ENCODE measurements around the gene DUSP3. TPM values are rescaled to one million over a fixed set of nuclear protein-coding genes. Genes with fewer than 3 reads are reported as not detected.

DUSP3 gene
- total and polyA plus RNA-seq, 7 donors: 90.1 to 253 (median 208) TPM

DNA sequence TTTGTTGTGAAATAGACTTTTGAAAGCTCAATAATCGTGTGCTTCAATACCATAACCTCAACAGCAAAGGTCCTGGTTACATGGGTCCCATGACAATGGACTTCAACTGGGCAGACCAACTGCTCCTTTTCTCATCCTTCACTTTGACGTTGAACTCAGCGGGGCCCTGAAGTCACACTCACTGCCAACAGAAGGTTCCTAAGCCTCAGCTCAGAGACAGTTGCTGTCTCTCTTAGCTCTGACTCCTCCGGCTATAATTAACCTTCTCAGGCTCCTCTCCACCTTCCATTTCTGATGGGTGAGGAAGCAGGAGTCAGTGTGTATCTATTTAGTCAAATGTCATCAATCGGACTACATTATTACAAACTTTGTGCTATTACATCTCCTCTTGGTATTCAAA, 30.3 kb upstream of the DUSP3 start:
- Histone ChIP-seq H3K36me3 (ENCODE audit: insufficient read depth in 1 of 2, low read depth in 1 of 2) (peaks cover 0 to 26% of the 10 kb centered on the region in 2 donors), H3K4me1 (no peaks in the 10 kb centered on the region), H3K27me3 (ENCODE audit: insufficient read depth in 3 of 3, low read length in 2 of 3) (no peaks in the 10 kb centered on the region), H3K27ac (no peak overlapping the region), H3K9me3 (no peaks in the 10 kb centered on the region), H3K4me3 (no peak overlapping the region)
- ATAC-seq (no peak), DNase-seq (no peak)
- intact Hi-C loops (cut with DNase I): no loop called here
- 90 to 97% (median 93%) methylated on average over 5 of the region's 5 CpGs for WGBS, 3 donors
- no peak for TF ChIP-seq CTCF (IDR thresholded peaks at IDR 0.05)

DNA sequence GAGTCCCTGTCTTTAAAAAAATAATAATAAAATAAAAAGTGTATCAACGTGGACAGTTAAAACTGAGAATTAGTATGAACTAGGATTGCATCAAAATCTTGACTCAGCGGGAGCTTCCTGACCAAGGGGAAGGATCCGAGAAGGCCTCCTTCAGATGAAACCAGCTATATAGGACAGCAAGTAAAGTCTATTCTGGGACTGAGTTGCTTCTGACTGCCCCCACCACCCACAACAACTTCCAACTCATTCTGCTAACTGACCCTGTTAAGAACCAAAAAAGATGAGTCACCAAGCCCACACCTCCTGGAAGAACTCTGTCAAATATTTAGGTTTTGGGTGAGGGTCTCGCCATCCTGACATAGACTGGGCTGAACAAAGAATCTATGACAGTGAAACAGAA, 29.3 kb upstream of the DUSP3 start:
- no peak for ATAC-seq
- Histone ChIP-seq H3K9me3 (no peaks in the 10 kb centered on the region), H3K27ac (no peak overlapping the region), H3K36me3 (ENCODE audit: insufficient read depth in 1 of 2, low read depth in 1 of 2) (peaks cover 0 to 21% of the 10 kb centered on the region in 2 donors), H3K4me3 (no peak overlapping the region), H3K4me1 (no peaks in the 10 kb centered on the region), H3K27me3 (ENCODE audit: insufficient read depth in 3 of 3, low read length in 2 of 3) (no peaks in the 10 kb centered on the region)
- no peak for TF ChIP-seq CTCF (IDR thresholded peaks at IDR 0.05)
- DNase-seq: no peak
- 93 to 97% (median 96%) methylated on average over 4 of the region's 4 CpGs for WGBS, 3 donors
- intact Hi-C loops (cut with DNase I): no loop called here

GRCh38 chr17:43805117-43805516, 26.3 kb upstream of the DUSP3 start:
- ATAC-seq: no peak
- intact Hi-C loops (cut with DNase I): no loop called here
- no peak for TF ChIP-seq CTCF (IDR thresholded peaks at IDR 0.05)
- H3K27me3 ChIP-seq (ENCODE audit: insufficient read depth in 3 of 3, low read length in 2 of 3): peaks cover 0 to 2% (median 0%) of the 10 kb centered on the region in 3 donors
- H3K9me3 ChIP-seq: no peaks in the 10 kb centered on the region
- H3K36me3 ChIP-seq (ENCODE audit: insufficient read depth in 1 of 2, low read depth in 1 of 2): peaks cover 0 to 17% of the 10 kb centered on the region in 2 donors
- no peak for DNase-seq
- no peaks in the 10 kb centered on the region for H3K4me1 ChIP-seq
- H3K27ac ChIP-seq: no peak overlapping the region
- no peak overlapping the region for H3K4me3 ChIP-seq

GRCh38 chr17:43803758-43804157, 25.0 kb upstream of the DUSP3 start:
- ATAC-seq (no peak), DNase-seq (no peak)
- no peaks in the 10 kb centered on the region for H3K4me1 ChIP-seq
- no peak overlapping the region for H3K4me3 ChIP-seq
- H3K9me3 ChIP-seq: no peaks in the 10 kb centered on the region
- H3K27ac ChIP-seq: no peak overlapping the region
- intact Hi-C loops (cut with DNase I): no loop called here
- H3K27me3 ChIP-seq (ENCODE audit: insufficient read depth in 3 of 3, low read length in 2 of 3): peaks cover 0 to 2% (median 0%) of the 10 kb centered on the region in 3 donors
- peaks cover 0 to 15% of the 10 kb centered on the region in 2 donors for H3K36me3 ChIP-seq (ENCODE audit: insufficient read depth in 1 of 2, low read depth in 1 of 2)
- 40 to 46% (median 41%) methylated on average over 4 of the region's 4 CpGs for WGBS, 3 donors
- no peak for TF ChIP-seq CTCF (IDR thresholded peaks at IDR 0.05)

- ATAC-seq: no peak
- Histone ChIP-seq H3K9me3 (no peaks in the 10 kb centered on the region), H3K27ac (no peak overlapping the region), H3K4me3 (no peak overlapping the region), H3K4me1 (no peaks in the 10 kb centered on the region), H3K27me3 (ENCODE audit: insufficient read depth in 3 of 3, low read length in 2 of 3) (peaks cover 0 to 2% (median 0%) of the 10 kb centered on the region in 3 donors), H3K36me3 (ENCODE audit: insufficient read depth in 1 of 2, low read depth in 1 of 2) (peaks cover 0 to 5% of the 10 kb centered on the region in 2 donors)
- WGBS, 3 donors: 87 to 90% (median 88%) methylated on average over 3 of the region's 3 CpGs
- TF ChIP-seq CTCF (IDR thresholded peaks at IDR 0.05): no peak
- intact Hi-C loops (cut with DNase I): no loop called here
- no peak for DNase-seq
Observed at GRCh38 chr17:43801844-43802243, 23.1 kb upstream of the DUSP3 start.
